Mesenteric fat pad (tissue), 1 donor: ENCODE results near the gene CDH11. TPM values are rescaled to one million over a fixed set of nuclear protein-coding genes. Genes with fewer than 3 reads are reported as not detected.

Source experiments
- DNase-seq: peaks from one replicate; pipeline ENCODE4 v3.0.0-alpha.2; 2020; ENCODE audit warnings: low spot score
- total RNA-seq: library from RNA; stranded (reverse); fragmentation: NEBNext Ultra II Directional; extraction: Animal tissue kit (Norgen Biotek cat#: 25700); gene quantifications from one replicate; pipeline ENCODE4 v1.2.1, GENCODE V29; 2021
- donor health status: DM: yes; HTN: yes; CAD: no.

CDH11 gene
- total RNA-seq, 1 donor from 2014 or later: 23.7 TPM

GRCh38 chr16:65071433-65072311 lies 50.2 kb downstream of the CDH11 start:
- DNase-seq: no peak

GRCh38 chr16:65070831-65071432 lies 50.9 kb downstream of the CDH11 start:
- no peak for DNase-seq

- no peak for DNase-seq
Measured at GRCh38 chr16:65069766-65070165, 52.1 kb downstream of the CDH11 start.

GRCh38 chr16:65069065-65069464 lies 52.8 kb downstream of the CDH11 start:
- no peak for DNase-seq

GRCh38 chr16:65068151-65068740 lies 53.6 kb downstream of the CDH11 start:
- DNase-seq: no peak

GRCh38 chr16:65066651-65067050 lies 55.2 kb downstream of the CDH11 start:
- DNase-seq: no peak

GRCh38 chr16:65065031-65065430 lies 56.8 kb downstream of the CDH11 start:
- DNase-seq: no peak

GRCh38 chr16:65064131-65064530 lies 57.7 kb downstream of the CDH11 start:
- no peak for DNase-seq

GRCh38 chr16:65062736-65063583 lies 58.9 kb downstream of the CDH11 start:
- DNase-seq: no peak

- no peak for DNase-seq
Measured at GRCh38 chr16:65061935-65062518, 59.8 kb downstream of the CDH11 start.

GRCh38 chr16:65061263-65061662 lies 60.6 kb downstream of the CDH11 start:
- DNase-seq: no peak

- no peak for DNase-seq
Measured at GRCh38 chr16:65059406-65059980, 62.4 kb downstream of the CDH11 start.

GRCh38 chr16:65057184-65057583 lies 64.7 kb downstream of the CDH11 start:
- no peak for DNase-seq

GRCh38 chr16:65054457-65054856 lies 67.4 kb downstream of the CDH11 start:
- DNase-seq: no peak

GRCh38 chr16:65049679-65050078 lies 72.2 kb downstream of the CDH11 start:
- no peak for DNase-seq

- DNase-seq: no peak
Measured at GRCh38 chr16:65045961-65046360, 75.9 kb downstream of the CDH11 start.

GRCh38 chr16:65044873-65045272 lies 77.0 kb downstream of the CDH11 start:
- DNase-seq: no peak

GRCh38 chr16:65044026-65044425 lies 77.8 kb downstream of the CDH11 start:
- DNase-seq: no peak

- DNase-seq: no peak
Measured at GRCh38 chr16:65042438-65043365, 79.2 kb downstream of the CDH11 start.

GRCh38 chr16:65041667-65042066 lies 80.2 kb downstream of the CDH11 start:
- no peak for DNase-seq
